ENCODE results near the gene MC2R. TPM values are rescaled to one million over a fixed set of nuclear protein-coding genes. Genes with fewer than 3 reads are reported as not detected.

MC2R gene
- polyA plus RNA-seq, 3 donors: not detected

GRCh38 chr18:13932285-13933025 lies 17.1 kb upstream of the MC2R start:
- peaks cover 2 to 32% (median 13%) of the 10 kb centered on the region in 7 donors for H3K9me3 Mint-ChIP-seq
- H3K4me3 Mint-ChIP-seq: no peak overlapping the region
- no peaks in the 10 kb centered on the region for H3K36me3 ChIP-seq (replicated peaks in 1 of 2; ENCODE audit: control insufficient read depth in 1 of 2, insufficient read depth in 2 of 2, low read length in 2 of 2)
- TF ChIP-seq CTCF (IDR thresholded peaks at IDR 0.05): no peak
- no peak overlapping the region for H3K27ac ChIP-seq (ENCODE audit: low read depth in 1 of 2, low read length in 2 of 2)
- no peaks in the 10 kb centered on the region for H4K20me1 ChIP-seq (ENCODE audit: insufficient read depth, low read length)
- peaks cover 0 to 2% (median 0%) of the 10 kb centered on the region in 3 donors for H3K27me3 Mint-ChIP-seq (ENCODE audit: low read depth in 3 of 3)
- H3K9ac ChIP-seq (ENCODE audit: insufficient read depth, low read length, poor library complexity, severe bottlenecking): no peak overlapping the region
- H3K79me2 ChIP-seq (ENCODE audit: insufficient read depth, low read length): no peaks in the 10 kb centered on the region
- no peaks in the 10 kb centered on the region for H3K4me1 Mint-ChIP-seq
- no peak for DNase-seq
- H3K27ac Mint-ChIP-seq: no peak overlapping the region
- H2AFZ ChIP-seq (ENCODE audit: insufficient read depth, low read depth, low read length, poor library complexity, severe bottlenecking): no peak overlapping the region
- no peak overlapping the region for H3K4me3 ChIP-seq (replicated peaks in 1 of 3; ENCODE audit: low read depth in 2 of 3, low read length in 3 of 3)
- WGBS (ENCODE audit: insufficient coverage): 74% methylated on average over 6 of the region's 10 CpGs
- H3K36me3 Mint-ChIP-seq: no peaks in the 10 kb centered on the region
- no peaks in the 10 kb centered on the region for H3K27me3 ChIP-seq (ENCODE audit: control insufficient read depth in 2 of 2, insufficient read depth in 2 of 2, low read length in 2 of 2)
- H3K9me3 ChIP-seq (replicated peaks in 1 of 2; ENCODE audit: control insufficient read depth in 1 of 2, insufficient read depth in 1 of 2, low read length in 2 of 2): peaks cover 8 to 24% of the 10 kb centered on the region in 2 donors
- intact Hi-C loops (cut with micrococcal nuclease): no loop called here
- no peak overlapping the region for H3K4me2 ChIP-seq (replicated peaks; ENCODE audit: extremely low read depth, low read length, poor library complexity, severe bottlenecking)
- H3K4me1 ChIP-seq (ENCODE audit: control insufficient read depth in 1 of 2, insufficient read depth in 2 of 2, low read length in 2 of 2): no peaks in the 10 kb centered on the region

- intact Hi-C loops (cut with micrococcal nuclease): no loop called here
- H3K27ac ChIP-seq (ENCODE audit: low read depth in 1 of 2, low read length in 2 of 2): no peak overlapping the region
- no peaks in the 10 kb centered on the region for H3K79me2 ChIP-seq (ENCODE audit: insufficient read depth, low read length)
- peaks cover 8 to 27% of the 10 kb centered on the region in 2 donors for H3K9me3 ChIP-seq (replicated peaks in 1 of 2; ENCODE audit: control insufficient read depth in 1 of 2, insufficient read depth in 1 of 2, low read length in 2 of 2)
- no peak overlapping the region for H3K4me3 ChIP-seq (replicated peaks in 1 of 3; ENCODE audit: low read depth in 2 of 3, low read length in 3 of 3)
- Mint-ChIP-seq H3K36me3 (no peaks in the 10 kb centered on the region), H3K4me1 (no peaks in the 10 kb centered on the region), H3K4me3 (no peak overlapping the region), H3K27ac (no peak overlapping the region), H3K27me3 (ENCODE audit: low read depth in 3 of 3) (peaks cover 0 to 2% (median 0%) of the 10 kb centered on the region in 3 donors), H3K9me3 (peaks cover 6 to 37% (median 14%) of the 10 kb centered on the region in 7 donors)
- no peaks in the 10 kb centered on the region for H3K27me3 ChIP-seq (ENCODE audit: control insufficient read depth in 2 of 2, insufficient read depth in 2 of 2, low read length in 2 of 2)
- H3K4me1 ChIP-seq (ENCODE audit: control insufficient read depth in 1 of 2, insufficient read depth in 2 of 2, low read length in 2 of 2): no peaks in the 10 kb centered on the region
- WGBS (ENCODE audit: insufficient coverage): no CpG with 5 or more reads among the region's 2 CpGs
- H3K4me2 ChIP-seq (replicated peaks; ENCODE audit: extremely low read depth, low read length, poor library complexity, severe bottlenecking): no peak overlapping the region
- no peaks in the 10 kb centered on the region for H3K36me3 ChIP-seq (replicated peaks in 1 of 2; ENCODE audit: control insufficient read depth in 1 of 2, insufficient read depth in 2 of 2, low read length in 2 of 2)
- no peak overlapping the region for H2AFZ ChIP-seq (ENCODE audit: insufficient read depth, low read depth, low read length, poor library complexity, severe bottlenecking)
- no peak overlapping the region for H3K9ac ChIP-seq (ENCODE audit: insufficient read depth, low read length, poor library complexity, severe bottlenecking)
- no peak for TF ChIP-seq CTCF (IDR thresholded peaks at IDR 0.05)
- no peak for DNase-seq
- H4K20me1 ChIP-seq (ENCODE audit: insufficient read depth, low read length): no peaks in the 10 kb centered on the region
Observed at GRCh38 chr18:13930964-13931363, 15.6 kb upstream of the MC2R start.
